Measurements from ENCODE around the gene INHA.

Gene INHA

GRCh38 chr2:219608399-219608964 lies 36.4 kb downstream of the INHA start:
- H3K4me3 ChIP-seq (ENCODE audit: low read depth, low read length): no peak overlapping the region

GRCh38 chr2:219609149-219609750 lies 37.1 kb downstream of the INHA start:
- no peak overlapping the region for H3K4me3 ChIP-seq (ENCODE audit: low read depth, low read length)

GRCh38 chr2:219611306-219611705 lies 39.2 kb downstream of the INHA start:
- no peak overlapping the region for H3K4me3 ChIP-seq (ENCODE audit: low read depth, low read length)

GRCh38 chr2:219611866-219612576 lies 39.9 kb downstream of the INHA start:
- H3K4me3 ChIP-seq (ENCODE audit: low read depth, low read length): no peak overlapping the region

- H3K4me3 ChIP-seq (ENCODE audit: low read depth, low read length): no peak overlapping the region
Observed at GRCh38 chr2:219612577-219613286, 40.6 kb downstream of the INHA start.

GRCh38 chr2:219613461-219614070 lies 41.5 kb downstream of the INHA start:
- H3K4me3 ChIP-seq (ENCODE audit: low read depth, low read length): no peak overlapping the region

GRCh38 chr2:219614076-219614860 lies 42.2 kb downstream of the INHA start:
- no peak overlapping the region for H3K4me3 ChIP-seq (ENCODE audit: low read depth, low read length)

- H3K4me3 ChIP-seq (ENCODE audit: low read depth, low read length): no peak overlapping the region
Observed at GRCh38 chr2:219615036-219615435, 42.9 kb downstream of the INHA start.

GRCh38 chr2:219615894-219616293 lies 43.8 kb downstream of the INHA start:
- H3K4me3 ChIP-seq (ENCODE audit: low read depth, low read length): no peak overlapping the region

- no peak overlapping the region for H3K4me3 ChIP-seq (ENCODE audit: low read depth, low read length)
Observed at GRCh38 chr2:219616550-219616949, 44.4 kb downstream of the INHA start.

- no peak overlapping the region for H3K4me3 ChIP-seq (ENCODE audit: low read depth, low read length)
Observed at GRCh38 chr2:219618733-219619122, 46.6 kb downstream of the INHA start.

- H3K4me3 ChIP-seq (ENCODE audit: low read depth, low read length): no peak overlapping the region
Observed at GRCh38 chr2:219619235-219619634, 47.1 kb downstream of the INHA start.

GRCh38 chr2:219620546-219620945 lies 48.4 kb downstream of the INHA start:
- H3K4me3 ChIP-seq (ENCODE audit: low read depth, low read length): no peak overlapping the region

GRCh38 chr2:219621935-219622334 lies 49.8 kb downstream of the INHA start:
- no peak overlapping the region for H3K4me3 ChIP-seq (ENCODE audit: low read depth, low read length)

- no peak overlapping the region for H3K4me3 ChIP-seq (ENCODE audit: low read depth, low read length)
Observed at GRCh38 chr2:219622472-219622871, 50.4 kb downstream of the INHA start.

GRCh38 chr2:219624565-219624964 lies 52.5 kb downstream of the INHA start:
- no peak overlapping the region for H3K4me3 ChIP-seq (ENCODE audit: low read depth, low read length)

- no peak overlapping the region for H3K4me3 ChIP-seq (ENCODE audit: low read depth, low read length)
Observed at GRCh38 chr2:219625179-219625578, 53.1 kb downstream of the INHA start.

All from iPS-11a (cell line).